Esophagus squamous epithelium (tissue), 4 donors: Measurements from ENCODE around the gene BRD9.

Experiments
- POLR2A ChIP-seq, 4 donors: fragments of 450-650 bp; IDR thresholded peaks; one replicate each; pipeline ENCODE4 v1.6.1; 2017; ENCODE audit warnings: antibody characterized with exemption in 4 of 4, mild to moderate bottlenecking in 4 of 4, moderate library complexity in 3 of 4
- TF ChIP-seq, protein P1 (sequence below), 6 experiments: fragments of 450-650 bp in 4 of 6; fragments of 200-600 bp in 2 of 6; sonication (generic) in 2 of 6; IDR thresholded peaks; one replicate each; pipeline ENCODE4 v1.5.1; 2016 to 2019; ENCODE audit warnings: antibody characterized with exemption in 6 of 6, mild to moderate bottlenecking in 4 of 6, moderate library complexity in 4 of 6

DNA sequence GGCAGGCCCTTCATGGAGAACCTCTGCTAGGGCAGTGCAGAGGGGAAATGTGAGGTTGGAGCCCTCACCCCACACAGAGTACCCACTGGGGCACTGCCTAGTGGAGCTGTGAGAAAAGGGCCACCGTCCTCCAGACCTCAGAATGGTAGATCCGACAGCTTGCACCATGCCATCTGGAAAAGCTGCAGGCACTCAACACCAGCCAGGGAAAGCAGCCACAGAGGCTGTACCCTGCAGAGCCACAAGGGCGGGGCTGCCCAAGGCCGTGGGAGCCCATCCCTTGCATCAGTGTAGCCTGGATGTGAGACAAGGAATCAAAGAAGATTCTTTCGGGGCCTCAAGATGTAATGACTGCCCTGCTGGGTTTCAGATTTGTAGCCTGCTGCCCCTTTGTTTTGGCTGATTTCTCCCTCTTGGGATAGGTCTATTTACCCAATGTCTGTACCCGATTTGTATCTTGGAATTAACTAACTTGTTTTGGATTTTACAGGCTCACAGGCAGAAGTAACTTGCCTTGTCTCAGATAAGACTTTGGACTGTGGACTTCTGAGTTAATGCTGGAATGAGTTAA, 25.2 kb downstream of the BRD9 start:
- TF ChIP-seq, protein P1, sequence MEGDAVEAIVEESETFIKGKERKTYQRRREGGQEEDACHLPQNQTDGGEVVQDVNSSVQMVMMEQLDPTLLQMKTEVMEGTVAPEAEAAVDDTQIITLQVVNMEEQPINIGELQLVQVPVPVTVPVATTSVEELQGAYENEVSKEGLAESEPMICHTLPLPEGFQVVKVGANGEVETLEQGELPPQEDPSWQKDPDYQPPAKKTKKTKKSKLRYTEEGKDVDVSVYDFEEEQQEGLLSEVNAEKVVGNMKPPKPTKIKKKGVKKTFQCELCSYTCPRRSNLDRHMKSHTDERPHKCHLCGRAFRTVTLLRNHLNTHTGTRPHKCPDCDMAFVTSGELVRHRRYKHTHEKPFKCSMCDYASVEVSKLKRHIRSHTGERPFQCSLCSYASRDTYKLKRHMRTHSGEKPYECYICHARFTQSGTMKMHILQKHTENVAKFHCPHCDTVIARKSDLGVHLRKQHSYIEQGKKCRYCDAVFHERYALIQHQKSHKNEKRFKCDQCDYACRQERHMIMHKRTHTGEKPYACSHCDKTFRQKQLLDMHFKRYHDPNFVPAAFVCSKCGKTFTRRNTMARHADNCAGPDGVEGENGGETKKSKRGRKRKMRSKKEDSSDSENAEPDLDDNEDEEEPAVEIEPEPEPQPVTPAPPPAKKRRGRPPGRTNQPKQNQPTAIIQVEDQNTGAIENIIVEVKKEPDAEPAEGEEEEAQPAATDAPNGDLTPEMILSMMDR (IDR thresholded peaks at IDR 0.05) = no peak
- TF ChIP-seq POLR2A (IDR thresholded peaks at IDR 0.05) = no peak
